Measurements from ENCODE around the gene CCL17. TPM values are rescaled to one million over a fixed set of nuclear protein-coding genes. Genes with fewer than 3 reads are reported as not detected.

CCL17 gene
- total RNA-seq, 1 donor from 2014 or later: not detected

- no peak for DNase-seq (ENCODE audit: low spot score)
- no peaks in the 10 kb centered on the region for H3K36me3 Mint-ChIP-seq (ENCODE audit: low read depth)
- H3K27me3 Mint-ChIP-seq (ENCODE audit: low read depth): peaks cover 2% of the 10 kb centered on the region
- peaks cover 6% of the 10 kb centered on the region for H3K4me1 Mint-ChIP-seq (ENCODE audit: low read depth)
- no peak overlapping the region for H3K27ac Mint-ChIP-seq (ENCODE audit: unreplicated experiment)
- TF ChIP-seq CTCF (IDR thresholded peaks at IDR 0.05): no peak
- no peaks in the 10 kb centered on the region for H3K9me3 Mint-ChIP-seq (ENCODE audit: low read depth)
- H3K4me3 Mint-ChIP-seq (ENCODE audit: unreplicated experiment): no peak overlapping the region
These were observed 6.9 kb downstream of the CCL17 start for GRCh38 chr16:57411362-57411976.

GRCh38 chr16:57412584-57412983 is 8.0 kb downstream of the CCL17 start:
- no peak for TF ChIP-seq CTCF (IDR thresholded peaks at IDR 0.05)
- Mint-ChIP-seq H3K9me3 (ENCODE audit: low read depth) (no peaks in the 10 kb centered on the region), H3K36me3 (ENCODE audit: low read depth) (no peaks in the 10 kb centered on the region), H3K27ac (ENCODE audit: unreplicated experiment) (no peak overlapping the region), H3K4me3 (ENCODE audit: unreplicated experiment) (no peak overlapping the region), H3K4me1 (ENCODE audit: low read depth) (peaks cover 14% of the 10 kb centered on the region), H3K27me3 (ENCODE audit: low read depth) (peaks cover 2% of the 10 kb centered on the region)
- no peak for DNase-seq (ENCODE audit: low spot score)

GRCh38 chr16:57413301-57413730 is 8.7 kb downstream of the CCL17 start:
- TF ChIP-seq CTCF (IDR thresholded peaks at IDR 0.05): no peak
- DNase-seq (ENCODE audit: low spot score): no peak
- no peak overlapping the region for H3K4me3 Mint-ChIP-seq (ENCODE audit: unreplicated experiment)
- H3K36me3 Mint-ChIP-seq (ENCODE audit: low read depth): no peaks in the 10 kb centered on the region
- H3K27me3 Mint-ChIP-seq (ENCODE audit: low read depth): peaks cover 2% of the 10 kb centered on the region
- H3K27ac Mint-ChIP-seq (ENCODE audit: unreplicated experiment): no peak overlapping the region
- peaks cover 19% of the 10 kb centered on the region for H3K4me1 Mint-ChIP-seq (ENCODE audit: low read depth)
- H3K9me3 Mint-ChIP-seq (ENCODE audit: low read depth): no peaks in the 10 kb centered on the region

GRCh38 chr16:57413733-57414132 is 9.2 kb downstream of the CCL17 start:
- no peak overlapping the region for H3K4me3 Mint-ChIP-seq (ENCODE audit: unreplicated experiment)
- no peaks in the 10 kb centered on the region for H3K9me3 Mint-ChIP-seq (ENCODE audit: low read depth)
- H3K36me3 Mint-ChIP-seq (ENCODE audit: low read depth): no peaks in the 10 kb centered on the region
- no peak for DNase-seq (ENCODE audit: low spot score)
- TF ChIP-seq CTCF (IDR thresholded peaks at IDR 0.05): no peak
- H3K27me3 Mint-ChIP-seq (ENCODE audit: low read depth): peaks cover 2% of the 10 kb centered on the region
- H3K27ac Mint-ChIP-seq (ENCODE audit: unreplicated experiment): no peak overlapping the region
- H3K4me1 Mint-ChIP-seq (ENCODE audit: low read depth): peaks cover 22% of the 10 kb centered on the region

GRCh38 chr16:57416084-57416483 is 11.5 kb downstream of the CCL17 start:
- no peaks in the 10 kb centered on the region for H3K9me3 Mint-ChIP-seq (ENCODE audit: low read depth)
- no peaks in the 10 kb centered on the region for H3K27me3 Mint-ChIP-seq (ENCODE audit: low read depth)
- DNase-seq (ENCODE audit: low spot score): no peak
- H3K4me1 Mint-ChIP-seq (ENCODE audit: low read depth): peaks cover 26% of the 10 kb centered on the region
- no peak overlapping the region for H3K27ac Mint-ChIP-seq (ENCODE audit: unreplicated experiment)
- no peak for TF ChIP-seq CTCF (IDR thresholded peaks at IDR 0.05)
- no peaks in the 10 kb centered on the region for H3K36me3 Mint-ChIP-seq (ENCODE audit: low read depth)
- no peak overlapping the region for H3K4me3 Mint-ChIP-seq (ENCODE audit: unreplicated experiment)
